ENCODE measurements around the gene SPATA16. TPM values are rescaled to one million over a fixed set of nuclear protein-coding genes. Genes with fewer than 3 reads are reported as not detected.
"Not testable (repeated sequence)": the region's sequence is repeated elsewhere in the genome, so short reads cannot be mapped to it uniquely, and the experiment has no call there.

SPATA16 gene
- total and polyA plus RNA-seq, 4 donors: not detected

- Histone ChIP-seq H3K9ac (ENCODE audit: insufficient read depth in 1 of 2, low read length in 2 of 2) (no peak overlapping the region), H3K27ac (ENCODE audit: low read depth in 1 of 2, low read length in 1 of 2) (no peak overlapping the region), H3K4me3 (no peak overlapping the region), H3K9me3 (ENCODE audit: control insufficient read depth in 4 of 4, insufficient read depth in 3 of 4, low read length in 3 of 4) (peaks cover 0 to 2% (median 0%) of the 10 kb centered on the region in 4 donors), H3K4me1 (ENCODE audit: control insufficient read depth in 5 of 5, insufficient read depth in 5 of 5, low read length in 5 of 5) (no peaks in the 10 kb centered on the region), H3K27me3 (ENCODE audit: control insufficient read depth in 3 of 3, insufficient read depth in 3 of 3, low read length in 2 of 3) (peaks cover 0 to 3% (median 0%) of the 10 kb centered on the region in 3 donors), H3K36me3 (ENCODE audit: control insufficient read depth in 4 of 4, insufficient read depth in 4 of 4, low read length in 4 of 4) (no peaks in the 10 kb centered on the region)
- no peak for TF ChIP-seq CTCF (IDR thresholded peaks at IDR 0.05; ENCODE audit: control extremely low read depth, extremely low read depth)
- ATAC-seq (ENCODE audit: insufficient read depth, low FRiP score) (no peak), DNase-seq (no peak)
- WGBS, 2 donors: 72 to 84% methylated on average over 5 of the region's 5 CpGs
Observed at GRCh38 chr3:173025941-173026340, 115.1 kb downstream of the SPATA16 start.

- Histone ChIP-seq H3K9me3 (ENCODE audit: control insufficient read depth in 4 of 4, insufficient read depth in 3 of 4, low read length in 3 of 4) (no peaks in the 10 kb centered on the region), H3K27me3 (ENCODE audit: control insufficient read depth in 3 of 3, insufficient read depth in 3 of 3, low read length in 2 of 3) (no peaks in the 10 kb centered on the region), H3K36me3 (ENCODE audit: control insufficient read depth in 4 of 4, insufficient read depth in 4 of 4, low read length in 4 of 4) (no peaks in the 10 kb centered on the region), H3K9ac (ENCODE audit: insufficient read depth in 1 of 2, low read length in 2 of 2) (no peak overlapping the region), H3K4me1 (ENCODE audit: control insufficient read depth in 5 of 5, insufficient read depth in 5 of 5, low read length in 5 of 5) (no peaks in the 10 kb centered on the region), H3K4me3 (no peak overlapping the region), H3K27ac (ENCODE audit: low read depth in 1 of 2, low read length in 1 of 2) (no peak overlapping the region)
- WGBS, 2 donors: 84 to 91% methylated on average over 2 of the region's 2 CpGs
- ATAC-seq (ENCODE audit: insufficient read depth, low FRiP score) (no peak), DNase-seq (no peak)
- TF ChIP-seq CTCF (IDR thresholded peaks at IDR 0.05; ENCODE audit: control extremely low read depth, extremely low read depth): no peak
Observed at GRCh38 chr3:173021547-173022185, 119.4 kb downstream of the SPATA16 start.

- not testable (repeated sequence) for DNase-seq; H3K27me3 ChIP-seq (ENCODE audit: control insufficient read depth in 3 of 3, insufficient read depth in 3 of 3, low read length in 2 of 3)
- 90 to 96% methylated on average over 7 of the region's 7 CpGs for WGBS, 2 donors
Observed at GRCh38 chr3:173020128-173020527, 120.9 kb downstream of the SPATA16 start.

GRCh38 chr3:173019378-173019777 is 121.7 kb downstream of the SPATA16 start:
- no peak overlapping the region for H3K9ac ChIP-seq (ENCODE audit: insufficient read depth in 1 of 2, low read length in 2 of 2)
- DNase-seq (no peak), ATAC-seq (ENCODE audit: insufficient read depth, low FRiP score) (no peak)
- no peak for TF ChIP-seq CTCF (IDR thresholded peaks at IDR 0.05; ENCODE audit: control extremely low read depth, extremely low read depth)
- no peak overlapping the region for H3K27ac ChIP-seq (ENCODE audit: low read depth in 1 of 2, low read length in 1 of 2)
- no peaks in the 10 kb centered on the region for H3K4me1 ChIP-seq (ENCODE audit: control insufficient read depth in 5 of 5, insufficient read depth in 5 of 5, low read length in 5 of 5)
- no peaks in the 10 kb centered on the region for H3K9me3 ChIP-seq (ENCODE audit: control insufficient read depth in 4 of 4, insufficient read depth in 3 of 4, low read length in 3 of 4)
- H3K27me3 ChIP-seq (ENCODE audit: control insufficient read depth in 3 of 3, insufficient read depth in 3 of 3, low read length in 2 of 3): no peaks in the 10 kb centered on the region
- H3K36me3 ChIP-seq (ENCODE audit: control insufficient read depth in 4 of 4, insufficient read depth in 4 of 4, low read length in 4 of 4): no peaks in the 10 kb centered on the region
- 90 to 95% methylated on average over 5 of the region's 5 CpGs for WGBS, 2 donors
- no peak overlapping the region for H3K4me3 ChIP-seq

More at GRCh38 chr3:173020128-173020527, 120.9 kb downstream of the SPATA16 start:
- not testable (repeated sequence) for H3K9ac ChIP-seq (ENCODE audit: insufficient read depth in 1 of 2, low read length in 2 of 2); H3K9me3 ChIP-seq (ENCODE audit: control insufficient read depth in 4 of 4, insufficient read depth in 3 of 4, low read length in 3 of 4); H3K4me1 ChIP-seq (ENCODE audit: control insufficient read depth in 5 of 5, insufficient read depth in 5 of 5, low read length in 5 of 5); H3K27ac ChIP-seq (ENCODE audit: low read depth in 1 of 2, low read length in 1 of 2); H3K36me3 ChIP-seq (ENCODE audit: control insufficient read depth in 4 of 4, insufficient read depth in 4 of 4, low read length in 4 of 4); ATAC-seq (ENCODE audit: insufficient read depth, low FRiP score); H3K4me3 ChIP-seq
